ENCODE results near the gene SERPINE2.

The SERPINE2 gene

DNA sequence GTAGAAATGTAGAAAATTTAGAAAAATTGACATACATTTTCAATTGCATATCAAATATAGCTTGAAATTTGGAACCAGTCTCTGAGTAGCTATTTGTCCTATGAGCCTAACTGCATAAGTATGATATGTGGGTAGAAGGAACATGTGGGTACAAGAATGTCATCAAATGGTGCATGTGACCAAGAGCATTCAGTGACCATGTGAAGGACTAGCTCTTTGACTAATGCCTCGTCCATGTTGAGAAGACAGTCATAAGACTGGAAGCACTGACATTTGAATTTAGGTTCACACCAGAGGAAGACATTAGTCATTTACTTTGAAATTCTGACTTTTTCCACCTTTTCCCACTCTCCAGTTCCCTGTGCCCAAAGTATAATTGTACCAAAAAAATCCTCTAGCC lies 69.2 kb downstream of the SERPINE2 start:
- no peak for TF ChIP-seq CTCF (conservative IDR thresholded peaks at IDR 0.05; ENCODE audit: low read depth)
- DNase-seq (ENCODE audit: low spot score): no peak
- no peak overlapping the region for H3K27ac ChIP-seq
- ChIA-PET CTCF (interaction anchor here (0.6 to 5.0 kb wide), 19 partner anchors 8 to 677 kb away, joined by 3 to 76 read pairs (median 4); no protein-coding TSS in a partner anchor), POLR2A (ENCODE audit: low non-redundant PET) (no interaction called here)

DNA sequence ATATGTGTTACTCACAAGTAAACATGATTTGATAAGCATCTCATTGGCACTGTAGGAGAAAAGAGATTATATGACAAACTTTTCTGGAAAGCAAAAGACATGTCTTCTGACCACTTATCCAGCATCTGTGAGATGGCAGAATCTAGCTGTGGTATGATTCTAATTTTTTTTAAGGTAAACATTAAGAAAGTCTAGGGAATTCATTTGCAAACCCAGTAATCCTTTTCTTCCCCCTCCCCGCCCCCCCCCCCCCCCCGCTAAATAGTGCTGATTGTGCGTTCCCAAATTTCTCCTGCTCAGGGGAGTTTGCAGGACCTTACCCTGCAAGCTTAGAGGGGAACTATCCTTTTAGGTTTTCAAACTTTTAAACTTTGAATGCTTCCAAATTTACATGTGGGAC lies 69.8 kb downstream of the SERPINE2 start:
- TF ChIP-seq CTCF (conservative IDR thresholded peaks at IDR 0.05; ENCODE audit: low read depth): no peak

DNA sequence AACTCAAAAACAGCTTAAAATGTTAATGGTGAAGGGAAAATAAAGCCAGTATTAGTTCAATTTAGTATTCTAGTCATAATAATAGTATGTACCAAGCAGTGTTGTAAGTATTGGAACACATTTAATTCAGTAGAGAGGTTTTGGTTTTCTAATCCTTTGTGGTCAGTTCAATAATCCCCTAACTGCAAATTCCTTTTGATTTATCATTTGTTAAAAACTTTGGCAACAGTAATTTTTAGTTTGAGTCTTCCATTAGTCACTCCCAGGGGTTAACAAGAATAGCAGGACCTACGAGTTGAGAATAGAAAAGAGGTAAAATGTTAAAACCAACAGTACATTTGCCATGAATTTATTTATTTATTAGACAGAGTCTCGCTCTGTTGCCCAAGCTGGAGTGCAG lies 71.1 kb downstream of the SERPINE2 start:
- peak overlapping the region; percentile 49; the same call in 1 of the 2 replicates for H3K27ac ChIP-seq
- ChIA-PET CTCF (interaction anchor here (0.7 kb wide), 1 partner anchor 43 kb away, joined by 4 read pairs; no protein-coding TSS in a partner anchor), POLR2A (ENCODE audit: low non-redundant PET) (no interaction called here)
- TF ChIP-seq CTCF (conservative IDR thresholded peaks at IDR 0.05; ENCODE audit: low read depth): no peak
- DNase-seq (ENCODE audit: low spot score): no peak

More for the DNA sequence above, 69.8 kb downstream of the SERPINE2 start:
- no peak for DNase-seq (ENCODE audit: low spot score)
- POLR2A ChIA-PET (ENCODE audit: low non-redundant PET): no interaction called here
- H3K27ac ChIP-seq: no peak overlapping the region
- CTCF ChIA-PET: interaction anchor here (0.6 to 5.0 kb wide), 9 partner anchors 8 to 400 kb away, joined by 3 to 76 read pairs (median 6); no protein-coding TSS in a partner anchor

GRCh38 chr2:223959688-223960087 lies 79.4 kb downstream of the SERPINE2 start:
- H3K27ac ChIP-seq: no peak overlapping the region
- ChIA-PET POLR2A (ENCODE audit: low non-redundant PET) (interaction anchor here (0.6 kb wide), 1 partner anchor 666 kb away, joined by 6 read pairs; no protein-coding TSS in a partner anchor), CTCF (no interaction called here)
- TF ChIP-seq CTCF (conservative IDR thresholded peaks at IDR 0.05; ENCODE audit: low read depth): no peak
- no peak for DNase-seq (ENCODE audit: low spot score)

GRCh38 chr2:223957092-223957851 lies 81.8 kb downstream of the SERPINE2 start, which contains the start of gene MRPL44:
TSS of gene MRPL44 (plus strand) at chr2:223957463. CDS start at chr2:223957473, 10 bp downstream.
- ChIA-PET CTCF (interaction anchor here (0.6 to 1.1 kb wide), 4 partner anchors 13 to 519 kb away, joined by 3 to 4 read pairs (median 4); no protein-coding TSS in a partner anchor), POLR2A (ENCODE audit: low non-redundant PET) (no interaction called here)

GRCh38 chr2:223956300-223956699 lies 82.8 kb downstream of the SERPINE2 start:
- no peak overlapping the region for H3K27ac ChIP-seq
- ChIA-PET CTCF (interaction anchor here (0.6 kb wide), 1 partner anchor 261 kb away, joined by 4 read pairs; no protein-coding TSS in a partner anchor), POLR2A (ENCODE audit: low non-redundant PET) (no interaction called here)
- peak; percentile 54 for DNase-seq (ENCODE audit: low spot score)
- no peak for TF ChIP-seq CTCF (conservative IDR thresholded peaks at IDR 0.05; ENCODE audit: low read depth)

More at GRCh38 chr2:223957092-223957851, 81.8 kb downstream of the SERPINE2 start, which contains the start of gene MRPL44:
- peak; percentile 94 for DNase-seq (ENCODE audit: low spot score)
- no peak for TF ChIP-seq CTCF (conservative IDR thresholded peaks at IDR 0.05; ENCODE audit: low read depth)
- H3K27ac ChIP-seq: peak within 1 kb of the TSS; percentile 77

Measured in RWPE1 (cell line).